K562 (cell line): Measurements from ENCODE around the gene SLC13A3.

Experiments
- CEBPZ ChIP-seq: fragments of 150-350 bp; IDR thresholded peaks from 2 replicates; pipeline ENCODE4 v1.6.1; 2014; ENCODE audit warnings: low read depth, mild to moderate bottlenecking, low read length, borderline replicate concordance
- ELF1 ChIP-seq: fragments of 200-800 bp; sonication (Bioruptor generic); IDR thresholded peaks from 2 replicates; pipeline ENCODE4 v1.6.1; 2016; ENCODE audit warnings: missing genetic modification characterization, missing compliant biosample characterization
- ETV6 ChIP-seq, 3 experiments: fragments of 150-350 bp in 1 of 3; sonication (generic) in 1 of 3; formaldehyde crosslinking in 1 of 3; IDR thresholded peaks; 2 replicates each; pipeline versions ENCODE4 v1.6.1 to v1.8.0; 2014 to 2022; ENCODE audit warnings: borderline replicate concordance in 2 of 3, low read depth in 2 of 3, antibody characterized with exemption in 1 of 3, low read length in 1 of 3, mild to moderate bottlenecking in 1 of 3, missing genetic modification reagents in 1 of 3
- HNRNPK ChIP-seq: fragments of 200-400 bp; formaldehyde crosslinking; IDR thresholded peaks from one replicate; pipeline ENCODE4 v1.6.1; 2018; ENCODE audit warnings: mild to moderate bottlenecking, low read depth, low read length; ENCODE audit not compliant: poor library complexity, severe bottlenecking
- KLF1 ChIP-seq: fragments of 450-650 bp; IDR thresholded peaks from 2 replicates; pipeline ENCODE4 v1.6.1; 2016; ENCODE audit warnings: missing genetic modification characterization, missing compliant biosample characterization
- MAFK ChIP-seq: IDR thresholded peaks from 2 replicates; pipeline ENCODE4 v1.6.1; 2011; ENCODE audit warnings: low read length, improper control_type of control experiment
- SP2 ChIP-seq: IDR thresholded peaks from 2 replicates; pipeline ENCODE4 v1.6.1; 2011; ENCODE audit warnings: mild to moderate bottlenecking, low read depth, low read length, moderate library complexity; ENCODE audit not compliant: poor library complexity, severe bottlenecking; ENCODE audit errors: extremely low read depth
- TCF7 ChIP-seq: sonication (generic); IDR thresholded peaks from 2 replicates; pipeline ENCODE4 v1.6.1; 2016; ENCODE audit warnings: antibody characterized with exemption, borderline replicate concordance

GRCh38 chr20:46648903-46649649, 2.2 kb downstream of the SLC13A3 start:
- TF ChIP-seq KLF1 (tag) = no peak
- TF ChIP-seq TCF7 = no peak
- TF ChIP-seq ETV6 (IDR thresholded peaks at IDR 0.05; ENCODE audit: borderline replicate concordance in 1 of 2, low read depth in 2 of 2, low read length in 1 of 2) = no peak
- no peak for TF ChIP-seq ETV6 (CRISPR knock-in tag; IDR thresholded peaks at IDR 0.05; ENCODE audit: borderline replicate concordance)
- no peak for TF ChIP-seq CEBPZ
- TF ChIP-seq MAFK = no peak
- no peak for TF ChIP-seq HNRNPK
- no peak for TF ChIP-seq ELF1 (tag)
- no peak for TF ChIP-seq SP2
